NCI-H2227 treated with DMSO at 0.1 percent for 48 hours (cell line): Measurements from ENCODE around the gene CCDC97.
"Not testable (repeated sequence)": the region's sequence is repeated elsewhere in the genome, so short reads cannot be mapped to it uniquely, and the experiment has no call there.

Experiments used
- DNase-seq: peaks from one replicate; lab custom pipeline; 2025; lab: John Stamatoyannopoulos, UW

Gene CCDC97

DNA sequence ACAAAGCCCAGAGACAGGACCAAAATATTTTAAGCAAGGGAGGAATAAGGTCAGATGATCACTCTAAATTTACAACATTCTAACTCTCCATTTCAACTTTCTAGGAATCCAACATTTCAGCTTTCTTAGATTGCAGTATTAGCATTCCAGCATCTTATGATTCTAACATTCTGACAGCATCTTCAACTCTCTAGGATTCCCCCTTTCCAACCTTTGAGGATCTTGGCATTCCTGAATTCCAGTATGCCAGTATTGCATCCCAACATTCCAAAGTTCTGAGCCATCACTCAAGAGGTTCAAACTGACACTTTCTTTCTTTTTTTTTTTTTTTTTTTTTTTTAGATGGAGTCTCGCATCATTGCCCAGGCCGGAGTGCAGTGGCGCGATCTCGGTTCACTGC lies 30.0 kb downstream of the CCDC97 start:
- DNase-seq, result no peak

DNA sequence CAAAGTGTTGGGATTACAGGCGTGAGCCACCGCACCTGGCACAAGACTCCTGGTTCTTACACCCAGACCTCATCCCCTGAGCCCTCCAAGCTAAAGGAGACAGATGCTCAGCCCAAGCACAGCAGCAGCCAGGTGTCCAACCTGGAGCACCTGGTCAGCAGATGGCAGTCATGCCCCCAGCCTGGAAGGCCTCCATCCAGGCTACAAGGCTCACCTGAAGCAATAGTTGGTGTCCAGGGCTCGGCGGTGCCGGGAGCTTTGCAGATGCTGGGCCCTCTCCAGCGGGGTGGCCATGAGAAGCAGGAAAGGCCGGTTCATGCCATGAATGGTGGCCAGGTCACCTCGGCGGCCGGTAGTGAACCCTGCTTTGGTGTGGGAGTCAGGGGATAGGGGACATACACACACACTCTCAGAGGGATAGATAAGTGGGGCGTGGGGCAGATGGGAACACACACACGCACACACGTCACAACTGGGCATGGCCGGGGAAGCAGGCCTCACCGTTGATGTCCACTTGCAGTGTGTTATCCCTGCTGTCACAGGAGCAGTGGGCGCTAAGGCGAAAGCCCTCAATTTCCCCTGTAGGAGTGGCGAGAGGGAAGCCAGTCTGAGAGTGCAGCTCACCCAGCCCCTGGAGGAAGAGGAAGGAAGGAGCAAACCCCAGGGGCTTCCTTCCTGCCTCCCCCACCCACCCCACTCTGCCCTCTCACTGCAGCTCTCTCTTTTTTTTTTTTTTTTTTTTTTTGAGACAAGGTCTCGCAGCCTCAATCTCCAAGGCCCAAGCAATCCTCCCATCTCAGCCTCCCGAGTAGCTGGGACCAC lies 31.9 kb downstream of the CCDC97 start:
- no peak for DNase-seq

DNA sequence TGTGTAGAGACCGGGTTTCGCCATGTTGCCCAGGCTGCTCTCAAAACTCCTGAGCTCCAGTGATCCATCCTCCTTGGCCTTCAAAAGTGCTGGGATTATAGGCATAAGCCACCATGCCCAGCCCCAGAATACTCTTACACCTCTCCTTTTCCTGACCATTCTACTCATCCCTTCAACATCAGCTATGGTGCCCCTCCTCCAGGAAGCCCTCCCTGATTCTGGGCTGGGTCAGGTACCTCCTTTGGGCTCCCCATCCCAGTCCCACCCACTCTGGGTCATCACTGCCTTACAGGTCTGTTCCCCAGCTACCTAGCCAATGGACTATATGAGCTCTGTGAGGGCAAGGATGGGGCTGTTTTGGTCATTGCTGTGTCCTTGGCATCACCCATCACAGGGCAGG lies 34.2 kb downstream of the CCDC97 start:
- no peak for DNase-seq

DNA sequence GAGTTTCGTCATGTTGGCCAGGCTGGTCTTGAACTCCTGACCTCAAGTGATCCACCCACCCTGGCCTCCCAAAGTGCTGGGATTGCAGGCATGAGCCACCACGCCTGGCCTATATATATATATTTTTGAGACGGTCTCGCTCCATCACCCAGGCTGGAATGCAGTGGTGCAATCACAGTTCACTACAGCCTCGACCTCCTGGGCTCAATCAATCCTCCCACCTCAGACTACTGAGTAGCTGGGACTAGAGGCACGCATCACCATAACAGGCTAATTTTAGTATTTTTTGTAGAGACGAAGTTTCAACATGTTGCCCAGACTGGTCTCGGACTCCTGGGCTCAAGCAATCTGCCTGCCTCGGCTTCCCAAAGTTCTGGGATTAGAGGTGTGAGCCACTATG lies 36.9 kb downstream of the CCDC97 start:
- DNase-seq, result not testable (repeated sequence)

DNA sequence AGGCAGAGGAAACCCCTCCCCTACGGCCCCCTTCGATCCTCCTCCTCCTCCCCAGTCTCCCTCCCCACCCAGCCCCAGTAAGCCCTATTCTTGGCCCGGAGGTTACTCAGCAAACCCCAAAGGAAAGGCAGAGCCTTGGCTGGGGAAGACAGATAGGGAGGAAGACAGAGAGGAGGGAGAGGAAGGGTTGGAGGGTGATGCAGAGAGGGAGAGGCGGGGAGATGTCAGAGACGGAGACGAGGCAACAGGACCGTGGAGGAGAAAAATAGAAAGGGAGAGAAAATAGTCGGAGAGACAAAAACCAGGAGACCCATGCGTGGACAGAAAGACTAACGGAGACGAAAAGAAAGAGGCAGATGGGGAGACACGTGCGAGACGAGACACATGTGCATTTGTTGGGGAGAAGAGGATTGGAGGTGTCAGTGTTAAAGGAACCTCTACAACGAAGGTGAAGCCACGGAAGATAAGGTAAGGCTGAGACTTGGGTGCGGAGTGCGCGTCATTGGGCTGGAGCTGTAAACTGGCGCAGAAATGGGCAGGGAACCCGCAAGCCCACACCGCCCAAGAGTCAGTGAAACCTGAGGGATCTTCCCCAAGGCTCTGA lies 40.9 kb downstream of the CCDC97 start:
- DNase-seq, result no peak

DNA sequence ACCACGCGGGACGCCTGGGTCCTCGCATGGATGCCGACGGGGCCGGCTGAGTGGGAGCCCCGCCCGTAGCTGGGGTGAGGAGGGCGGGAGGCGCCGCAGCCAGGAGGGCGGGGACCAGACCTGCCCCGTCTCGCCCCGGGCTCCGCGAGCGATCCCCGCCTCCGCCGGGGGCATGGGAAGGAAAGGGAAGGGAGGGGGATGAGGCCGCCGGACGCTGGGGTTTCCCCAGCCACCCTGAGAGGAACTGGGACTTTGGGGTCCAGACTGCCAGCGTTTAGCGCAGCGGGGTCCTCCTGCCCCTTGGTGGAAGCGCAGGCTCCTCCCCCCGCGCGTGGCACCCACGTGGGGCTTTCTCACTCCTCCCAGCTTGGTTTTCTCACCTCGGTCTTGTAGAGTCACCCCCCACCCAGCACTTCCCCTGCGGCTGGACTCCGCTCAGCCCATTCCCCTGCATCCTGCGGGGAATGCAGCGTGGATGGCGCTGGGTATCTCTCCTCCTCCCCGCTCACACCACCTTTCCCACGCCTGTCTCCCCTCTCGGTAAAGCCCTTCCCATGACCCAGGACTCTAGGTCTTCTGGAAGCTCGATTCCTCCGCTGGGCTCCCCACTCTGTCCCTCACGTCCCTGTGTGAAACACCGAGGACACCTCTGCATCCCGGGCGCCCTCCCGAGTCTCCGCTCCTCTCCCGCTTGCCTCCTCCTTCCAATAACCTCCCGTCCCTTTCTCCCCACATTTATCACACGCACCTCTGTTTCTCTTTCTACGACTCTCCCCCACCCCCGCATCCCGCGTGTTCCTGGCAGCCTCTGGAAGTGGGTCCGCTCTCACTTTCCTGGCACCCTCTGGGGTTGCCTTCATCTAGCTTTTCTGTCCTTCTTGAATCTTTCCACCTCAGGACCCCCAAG lies 41.6 kb downstream of the CCDC97 start:
- DNase-seq, result no peak

DNA sequence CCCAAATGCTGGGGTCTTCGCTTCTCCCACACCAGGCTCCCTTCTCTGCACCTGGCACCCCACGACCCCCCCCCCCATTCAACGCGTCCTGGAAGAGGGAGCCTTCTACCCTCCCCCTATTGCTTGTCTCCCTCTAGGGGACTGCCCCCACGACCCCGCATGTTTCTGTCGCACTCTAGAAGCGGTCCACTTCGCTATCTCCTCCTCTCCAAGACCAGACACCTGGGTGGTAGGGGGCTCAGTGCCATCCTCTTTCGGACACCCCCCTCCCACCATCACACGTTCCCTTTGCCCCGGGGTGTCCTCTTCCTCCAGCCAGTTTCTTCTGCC lies 42.3 kb downstream of the CCDC97 start:
- no peak for DNase-seq

DNA sequence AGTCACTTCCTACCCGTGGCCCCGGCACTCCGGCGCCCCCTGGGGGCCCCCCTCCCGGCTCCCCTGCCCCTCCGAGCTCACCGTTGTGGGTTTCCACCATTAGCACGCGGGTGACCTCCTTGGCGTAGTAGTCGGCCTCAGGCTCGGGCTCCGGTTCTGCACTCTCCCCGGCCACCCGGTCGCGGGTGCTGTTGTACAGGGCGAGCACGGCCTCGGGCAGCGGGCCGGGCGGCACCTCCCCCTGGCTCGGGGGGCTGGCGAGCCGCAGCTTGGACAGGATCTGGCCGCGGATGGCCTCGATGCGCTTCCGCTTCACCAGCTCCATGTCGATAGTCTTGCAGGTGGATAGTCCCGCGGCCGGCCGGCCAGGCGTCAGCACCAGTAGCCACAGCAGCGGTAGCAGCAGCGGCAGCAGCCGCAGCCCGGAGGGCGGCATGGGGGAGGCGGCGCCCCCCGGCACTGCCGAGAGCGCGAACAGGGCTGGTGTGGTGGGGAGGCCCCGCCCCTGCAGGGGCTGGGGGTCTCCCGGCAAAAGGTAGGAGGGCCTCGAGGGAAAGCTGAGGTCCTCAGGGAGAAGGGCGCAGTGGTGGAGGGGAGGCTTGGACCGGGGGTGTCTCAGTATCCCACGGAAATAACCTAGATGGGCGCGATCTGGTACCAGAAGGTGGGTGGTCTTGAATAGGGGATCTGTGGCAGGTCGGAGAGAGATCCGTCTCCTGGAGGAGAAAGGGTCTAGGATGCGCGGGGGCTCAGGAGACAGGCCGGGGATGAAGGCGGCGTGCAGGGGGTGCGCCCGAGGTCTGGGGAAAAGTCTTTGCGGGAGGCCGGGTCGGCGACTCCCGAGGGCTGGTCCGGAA lies 42.9 kb downstream of the CCDC97 start:
- DNase-seq, result no peak

DNA sequence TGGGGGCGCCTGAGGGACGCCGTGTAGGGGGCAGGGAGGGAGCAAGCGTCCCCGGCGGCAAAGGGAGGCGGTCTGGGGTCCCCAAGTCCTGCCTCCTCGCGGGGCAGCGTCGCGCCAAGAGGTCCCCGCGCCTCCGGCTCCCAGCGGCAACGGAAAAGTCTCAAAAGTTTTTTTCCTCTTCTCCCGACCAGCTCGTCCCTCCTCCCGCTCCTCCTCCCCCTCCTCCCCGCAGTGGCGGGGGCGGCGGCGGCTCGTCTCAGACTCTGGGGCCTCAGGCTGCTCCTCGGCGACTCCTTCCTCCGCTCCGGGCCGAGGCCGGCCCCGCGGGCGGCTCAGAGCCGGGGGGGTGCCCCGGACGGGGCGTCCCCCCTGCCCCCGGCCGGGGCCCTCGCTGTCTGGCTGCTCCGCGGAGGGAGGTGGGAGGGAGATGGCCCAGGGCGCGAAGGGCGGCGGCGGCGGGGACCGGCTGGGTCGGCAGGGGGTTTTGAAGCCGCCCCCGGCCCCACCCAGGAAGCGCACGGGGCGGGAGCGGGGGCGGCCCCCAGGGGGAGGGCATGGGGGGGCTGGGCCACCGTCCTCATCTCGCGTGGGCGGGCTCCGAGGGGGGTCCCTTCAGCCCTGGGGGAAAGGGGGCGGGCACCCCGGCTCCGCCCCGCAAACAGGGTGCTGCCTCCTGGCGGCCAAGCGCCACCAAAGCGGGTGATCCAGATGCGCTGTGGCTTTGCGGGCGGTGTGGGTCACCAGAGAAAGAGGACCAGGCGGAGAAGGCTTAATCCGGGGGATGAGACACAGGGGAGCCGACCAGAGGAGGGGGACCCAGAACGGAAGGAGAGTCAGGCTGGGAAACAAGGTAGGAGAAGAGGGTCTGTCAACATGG lies 43.7 kb downstream of the CCDC97 start, which contains the start of gene TGFB1:
Gene TGFB1, minus strand, starts transcription at position 457 of the 877 bp plus-strand sequence. CDS start 878 bp downstream, outside the sequence.
- DNase-seq, result peak; percentile 47

DNA sequence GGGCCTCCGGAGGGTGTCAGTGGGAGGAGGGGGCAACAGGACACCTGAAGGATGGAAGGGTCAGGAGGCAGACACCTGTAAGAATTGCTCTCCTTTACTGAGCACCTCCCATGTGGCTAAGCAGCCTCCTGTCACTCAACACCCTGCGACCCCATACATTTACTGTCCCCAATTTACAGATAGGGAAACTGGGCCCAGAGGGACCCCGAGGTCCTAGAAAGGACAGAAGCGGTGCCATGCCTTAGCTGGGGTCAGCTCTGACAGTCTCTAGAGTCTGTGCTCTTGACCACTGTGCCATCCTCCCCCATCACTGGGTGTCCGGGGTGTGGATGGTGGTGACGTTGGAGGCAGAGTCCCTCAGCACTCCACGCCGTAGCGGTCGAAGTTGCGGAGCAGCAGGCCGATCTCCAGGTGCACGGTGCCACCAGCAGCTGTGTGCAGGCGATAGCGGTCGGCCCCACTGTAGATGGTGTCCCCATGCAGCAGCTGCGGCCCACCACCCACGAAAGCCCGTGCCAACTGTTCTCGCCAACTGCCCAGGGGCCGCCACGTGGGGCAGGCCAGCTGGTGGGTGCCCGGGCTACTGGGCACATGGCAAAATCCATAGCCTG lies 44.5 kb downstream of the CCDC97 start:
- DNase-seq, result no peak

DNA sequence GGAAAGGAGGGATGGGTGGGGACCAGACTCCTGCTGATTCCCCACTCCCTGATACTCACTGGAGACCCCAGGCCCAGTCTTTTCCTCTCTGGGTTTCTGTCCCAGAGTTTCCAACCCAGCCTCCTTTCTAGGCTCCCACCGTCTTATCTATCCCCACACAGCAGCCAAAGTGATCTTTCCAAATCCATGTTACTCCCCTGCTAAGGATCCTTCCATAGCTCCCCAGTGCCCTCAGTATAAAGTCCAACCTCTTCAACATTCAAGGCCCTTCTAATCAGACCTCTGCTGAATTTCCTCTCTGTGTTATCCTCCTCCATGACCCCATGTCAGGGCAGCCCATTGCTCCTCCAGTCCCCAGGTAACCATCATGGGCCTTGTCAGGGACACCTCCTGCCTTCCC lies 45.1 kb downstream of the CCDC97 start:
- no peak for DNase-seq

DNA sequence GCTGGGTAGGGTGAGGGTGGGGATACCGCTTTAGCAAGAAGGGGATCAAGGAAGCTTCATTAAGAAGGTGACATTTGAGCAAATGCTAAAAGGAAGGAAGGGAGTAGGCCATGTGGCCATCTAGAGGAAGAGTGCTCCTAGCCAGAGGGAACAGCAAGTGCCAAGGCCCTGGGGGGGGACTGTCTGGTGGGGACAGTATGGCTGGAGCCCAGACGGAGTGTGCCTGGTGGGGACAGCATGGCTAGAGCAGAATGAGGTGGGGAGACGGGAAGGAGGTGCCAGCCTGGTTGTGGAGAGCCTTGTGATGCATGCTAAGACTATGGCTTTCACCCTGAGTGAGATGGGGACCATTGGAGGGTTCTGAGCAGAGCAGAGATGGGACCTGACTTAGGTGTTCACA lies 45.8 kb downstream of the CCDC97 start:
- no peak for DNase-seq

DNA sequence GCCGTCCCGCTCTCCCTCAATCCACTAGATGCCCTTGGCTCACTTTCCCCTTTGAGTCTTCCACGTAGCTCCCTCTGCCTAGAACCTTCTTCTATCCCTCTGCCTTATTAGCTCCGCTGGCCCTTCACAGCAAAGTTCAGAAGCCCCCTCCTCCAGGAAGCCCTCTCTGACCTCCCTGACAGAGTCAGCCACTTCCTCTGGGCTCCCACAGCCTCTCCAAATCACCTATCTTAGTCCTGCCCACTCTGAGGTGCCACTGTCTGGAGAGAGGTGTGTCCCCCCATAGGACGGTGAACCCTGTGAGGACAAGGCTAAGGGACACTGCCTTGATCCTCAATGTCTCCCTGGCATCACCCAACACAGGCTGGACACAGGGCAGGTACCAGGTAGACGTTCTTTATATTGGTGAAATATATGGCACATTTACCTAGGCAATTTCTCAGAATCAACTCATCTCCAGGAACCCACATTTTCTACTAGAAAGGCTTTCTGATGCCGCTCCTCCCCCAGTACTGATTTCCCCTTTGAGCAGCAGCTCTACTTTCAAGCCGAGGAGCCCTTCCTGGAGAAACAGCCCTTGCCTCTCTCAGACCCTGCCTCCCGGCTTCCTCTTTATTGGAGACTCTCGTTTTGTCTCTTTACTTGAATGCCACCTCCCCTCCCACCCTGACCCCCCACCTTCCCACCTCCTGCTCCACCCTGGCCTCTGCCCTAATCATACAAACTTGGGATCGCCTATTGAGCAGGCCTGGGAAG lies 47.2 kb downstream of the CCDC97 start:
- no peak for DNase-seq

DNA sequence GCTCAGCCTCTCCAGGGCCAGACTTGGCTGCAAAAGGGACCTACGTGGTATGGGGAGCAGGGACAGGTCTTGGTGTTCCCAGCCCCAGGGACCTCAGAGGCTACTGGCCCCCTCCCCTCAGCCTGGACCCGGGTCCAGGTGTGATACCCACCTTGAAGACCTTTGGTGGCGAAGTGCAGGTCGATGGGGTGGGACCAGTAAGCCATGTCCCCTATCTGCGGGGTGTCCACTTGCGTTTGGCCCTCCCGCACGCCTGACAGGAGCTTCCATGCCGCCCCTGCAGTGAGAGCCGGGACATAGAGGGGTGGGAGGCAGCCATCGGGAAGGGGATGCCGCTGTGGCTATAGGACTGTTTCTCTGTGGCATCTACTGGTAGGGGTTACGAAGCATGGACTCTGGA lies 47.8 kb downstream of the CCDC97 start:
- no peak for DNase-seq

DNA sequence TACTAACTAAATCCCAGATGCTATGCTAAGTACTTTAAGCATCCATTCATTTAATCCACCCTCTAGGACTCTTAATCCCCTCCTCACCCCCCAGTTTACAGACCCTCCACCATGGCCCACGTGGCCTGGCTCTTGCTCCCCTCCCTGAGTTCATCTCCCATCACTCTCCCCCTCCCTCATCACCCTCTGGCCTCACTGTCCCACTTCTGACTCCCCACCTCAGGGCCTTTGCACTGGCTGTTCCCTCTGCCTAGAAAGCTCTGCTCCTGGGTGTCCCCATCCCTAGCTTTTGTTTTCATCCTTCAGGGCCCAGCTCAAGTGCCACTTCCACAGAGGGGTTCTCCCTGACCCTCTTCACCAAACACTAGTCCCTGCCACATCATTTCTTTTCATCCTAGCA lies 49.8 kb downstream of the CCDC97 start:
- DNase-seq, result no peak

DNA sequence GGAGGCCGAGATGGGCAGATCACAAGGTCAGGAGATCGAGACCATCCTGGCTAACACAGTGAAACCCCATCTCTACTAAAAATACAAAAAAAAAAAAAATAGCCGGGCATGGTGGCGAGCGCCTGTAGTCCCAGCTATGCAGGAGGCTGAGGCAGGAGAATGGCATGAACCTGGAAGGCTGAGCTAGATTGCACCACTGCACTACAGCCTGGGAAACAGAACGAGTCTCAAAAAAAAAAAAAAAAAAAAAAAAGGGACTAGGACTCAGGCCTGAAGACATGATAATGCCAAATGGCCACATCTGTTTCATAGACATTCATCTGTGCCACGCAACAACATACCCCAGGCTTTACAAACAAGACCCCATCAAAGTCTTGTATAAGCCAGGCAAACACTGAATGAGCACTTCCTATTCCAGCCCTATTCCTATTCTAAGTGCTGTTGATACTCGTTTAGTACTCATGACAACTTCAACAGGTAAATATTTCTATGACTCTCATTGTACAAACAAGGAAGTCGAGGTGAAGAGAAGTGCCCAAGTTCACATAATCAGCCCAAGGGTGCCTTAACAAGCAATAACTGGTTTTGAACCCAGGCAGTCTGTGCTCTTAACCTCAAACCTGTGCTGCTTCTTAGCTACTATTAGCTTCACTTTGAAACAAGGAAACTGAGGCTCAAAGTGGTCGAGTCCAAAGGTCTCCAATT lies 52.3 kb downstream of the CCDC97 start:
- DNase-seq, result no peak

DNA sequence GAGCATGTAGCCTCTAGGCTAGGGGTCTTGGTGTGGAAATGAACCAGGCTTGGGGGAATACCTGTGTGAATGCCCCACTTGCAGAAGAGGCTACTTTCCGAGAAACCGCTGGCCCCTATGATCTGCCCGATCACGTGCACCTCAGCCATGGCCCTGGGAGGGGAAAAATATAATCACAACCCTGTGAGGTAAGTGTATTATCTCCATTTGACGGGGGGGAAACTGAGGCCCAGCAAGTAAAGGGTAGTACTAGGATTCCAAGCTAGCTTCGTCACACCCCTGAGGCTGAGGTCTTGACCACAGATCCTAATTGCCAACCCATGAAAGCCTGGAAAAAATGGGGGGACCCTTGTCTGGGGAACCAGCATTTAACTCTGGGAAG lies 53.4 kb downstream of the CCDC97 start:
- no peak for DNase-seq

DNA sequence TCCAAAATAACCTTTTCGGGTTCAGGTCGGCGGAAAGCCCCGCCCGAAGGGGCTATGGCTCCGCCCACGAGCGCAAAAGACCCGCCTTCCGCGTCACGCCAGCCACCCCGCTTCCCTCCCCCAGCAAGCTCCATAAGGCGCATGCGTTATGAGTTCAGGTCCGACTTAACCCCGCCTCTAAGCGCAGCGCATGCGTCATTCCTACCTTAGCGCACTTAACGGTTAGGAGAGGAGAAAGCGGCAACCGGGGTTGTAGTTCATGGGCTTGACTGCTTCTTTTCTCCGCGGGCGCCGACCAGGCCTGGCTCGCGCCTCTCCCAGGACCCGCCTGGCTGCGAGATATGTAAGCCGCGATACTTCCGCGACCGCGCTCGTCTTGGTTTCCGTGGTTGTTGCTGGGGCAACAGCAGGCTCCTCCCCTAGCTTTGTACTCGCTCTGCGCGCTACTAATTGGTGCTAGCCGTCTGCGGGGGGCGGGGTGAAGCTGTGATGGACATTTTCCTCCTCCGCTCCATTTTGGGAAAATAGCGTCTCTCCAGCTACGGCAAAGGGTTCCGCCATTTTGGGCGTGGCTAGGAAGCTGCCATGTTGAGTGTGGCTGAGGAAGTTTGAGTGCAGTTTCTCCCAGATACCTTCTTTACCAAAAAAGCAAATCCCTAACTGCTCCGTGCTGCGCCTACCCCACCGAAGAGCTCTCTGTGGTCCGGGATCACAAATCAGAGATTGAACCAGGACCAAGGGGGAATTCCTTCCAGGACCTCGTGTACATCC lies 54.0 kb downstream of the CCDC97 start, which contains the start of gene B9D2:
Gene B9D2, minus strand, starts transcription at position 397 of the 771 bp plus-strand sequence. CDS start 630 bp downstream, outside the sequence.
- peak; percentile 100 for DNase-seq
